Body of pancreas (tissue), 4 donors: Measurements from ENCODE around the gene PNPLA2. TPM values are rescaled to one million over a fixed set of nuclear protein-coding genes. Genes with fewer than 3 reads are reported as not detected.

ENCODE experiments used
- ATAC-seq: fragments of 150-250 bp; one replicate; pipeline ENCODE4 v1.9.1; 2016
- DNase-seq, 4 donors: peaks; one replicate each; pipeline ENCODE4 v3.0.0-alpha.2; 2019
- H3K27ac ChIP-seq, 4 donors: fragments of 200-600 bp; sonication (generic); 1 replicate in 3 of 4; 2 replicates in 1 of 4; pipeline versions ENCODE4 v1.5.1 to v1.6.1; 2016 to 2019; ENCODE audit warnings: mild to moderate bottlenecking in 1 of 4, mixed read lengths in 1 of 4, moderate library complexity in 1 of 4
- H3K27me3 ChIP-seq, 2 donors: fragments of 200-600 bp; sonication (generic); one replicate each; pipeline ENCODE4 v1.6.0; 2016; ENCODE audit warnings: mild to moderate bottlenecking in 1 of 2
- H3K36me3 ChIP-seq, 2 donors: fragments of 200-600 bp; sonication (generic); replicated peaks in 1 of 2; 2 replicates each; pipeline ENCODE4 v1.5.1; 2016; ENCODE audit warnings: low read depth in 2 of 2; ENCODE audit not compliant: insufficient read depth in 1 of 2
- H3K4me1 ChIP-seq: fragments of 200-600 bp; sonication (generic); one replicate; pipeline ENCODE4 v1.6.0; 2016
- H3K4me3 ChIP-seq, 2 donors: fragments of 200-600 bp; sonication (generic); 1 replicate in 1 of 2; 2 replicates in 1 of 2; pipeline ENCODE4 v1.5.1; 2016 to 2019
- H3K9me3 ChIP-seq, 3 donors: fragments of 200-600 bp; sonication (generic); 1 replicate in 2 of 3; 2 replicates in 1 of 3; pipeline ENCODE4 v1.5.1; 2016
- CTCF ChIP-seq, 7 experiments: fragments of 450-650 bp in 4 of 7; fragments of 200-600 bp in 3 of 7; sonication (generic) in 3 of 7; IDR thresholded peaks; one replicate each; pipeline ENCODE4 v1.5.1; 2016 to 2019; ENCODE audit warnings: antibody characterized with exemption in 7 of 7
- POLR2A ChIP-seq, 3 donors: fragments of 450-650 bp; IDR thresholded peaks; one replicate each; pipeline ENCODE4 v1.6.1; 2016; ENCODE audit warnings: antibody characterized with exemption in 3 of 3, mild to moderate bottlenecking in 2 of 3
- WGBS, 2 donors: methylation state at CpG; one replicate each; pipeline ENCODE4 v1.1.5; 2017; 5-methylcytosine and 5-hydroxymethylcytosine counted together
- intact Hi-C: fragments of 100-400 bp; cut with DNase I; formaldehyde crosslinking; loops from one replicate; pipeline ENCODE4 v1.15.1; 2023
- total RNA-seq, 2 donors: library from RNA; depleted of rRNA; stranded (reverse); fragments of >200 nt; gene quantifications; one replicate each; pipeline ENCODE4 v1.1.0, GENCODE V29; 2016

PNPLA2 gene
- total RNA-seq, 2 donors from 2014 or later: 72.1 to 351 TPM

- ATAC-seq: no peak
- intact Hi-C loops: no loop called here
- no peaks in the 10 kb centered on the region for H3K9me3 ChIP-seq
- TF ChIP-seq POLR2A (IDR thresholded peaks at IDR 0.05) (no peak), CTCF (IDR thresholded peaks at IDR 0.05) (no peak)
- no peak overlapping the region for H3K4me3 ChIP-seq
- 87 to 91% methylated on average over 6 of the region's 6 CpGs for WGBS, 2 donors
- no peaks in the 10 kb centered on the region for H3K27me3 ChIP-seq
- H3K36me3 ChIP-seq: peaks cover 0 to 12% of the 10 kb centered on the region in 2 donors
- peaks cover 25% of the 10 kb centered on the region for H3K4me1 ChIP-seq
- no peak overlapping the region for H3K27ac ChIP-seq
- no peak for DNase-seq
These were observed 5.7 kb upstream of the PNPLA2 start for GRCh38 chr11:813072-813455.

GRCh38 chr11:813456-814096 is 5.1 kb upstream of the PNPLA2 start:
- H3K36me3 ChIP-seq: peaks cover 0 to 12% of the 10 kb centered on the region in 2 donors

GRCh38 chr11:815675-816432 is 2.9 kb upstream of the PNPLA2 start:
- H3K36me3 ChIP-seq: peaks cover 0 to 12% of the 10 kb centered on the region in 2 donors
- TF ChIP-seq CTCF (IDR thresholded peaks at IDR 0.05): no peak
- TF ChIP-seq POLR2A (IDR thresholded peaks at IDR 0.05): no peak
- DNase-seq: no peak
- H3K4me3 ChIP-seq: no peak overlapping the region
- no peak overlapping the region for H3K27ac ChIP-seq
- intact Hi-C loops: no loop called here
- H3K9me3 ChIP-seq: no peaks in the 10 kb centered on the region
- ATAC-seq: no peak
- H3K27me3 ChIP-seq: no peaks in the 10 kb centered on the region
- WGBS, 2 donors: 71 to 83% methylated on average over 6 to 11 of the region's 11 CpGs
- peaks cover 27% of the 10 kb centered on the region for H3K4me1 ChIP-seq

More at GRCh38 chr11:813456-814096, 5.1 kb upstream of the PNPLA2 start:
- TF ChIP-seq POLR2A (IDR thresholded peaks at IDR 0.05): no peak
- TF ChIP-seq CTCF (IDR thresholded peaks at IDR 0.05): no peak
- 72 to 100% methylated on average over 6 to 8 of the region's 9 CpGs for WGBS, 2 donors
- intact Hi-C loops: no loop called here
- no peak for ATAC-seq
- Histone ChIP-seq H3K4me3 (no peak overlapping the region), H3K9me3 (no peaks in the 10 kb centered on the region), H3K27ac (no peak overlapping the region), H3K27me3 (no peaks in the 10 kb centered on the region), H3K4me1 (peaks cover 25% of the 10 kb centered on the region)
- no peak for DNase-seq

GRCh38 chr11:816433-816779 is 2.3 kb upstream of the PNPLA2 start:
- no peak for ATAC-seq
- Histone ChIP-seq H3K9me3 (no peaks in the 10 kb centered on the region), H3K4me1 (peaks cover 27% of the 10 kb centered on the region), H3K4me3 (no peak overlapping the region), H3K27me3 (no peaks in the 10 kb centered on the region), H3K27ac (no peak overlapping the region), H3K36me3 (peaks cover 0 to 12% of the 10 kb centered on the region in 2 donors)
- TF ChIP-seq POLR2A (IDR thresholded peaks at IDR 0.05) (no peak), CTCF (IDR thresholded peaks at IDR 0.05) (no peak)
- WGBS, 2 donors: 86 to 87% methylated on average over 8 to 11 of the region's 11 CpGs
- DNase-seq: no peak
- intact Hi-C loops: no loop called here
